NOMO-1 treated with DMSO at 0.1 percent for 48 hours (cell line): Measurements from ENCODE around the gene PPP2R2D.
"Not testable (repeated sequence)": the region's sequence is repeated elsewhere in the genome, so short reads cannot be mapped to it uniquely, and the experiment has no call there.

ENCODE experiments used
- DNase-seq: peaks from one replicate; lab custom pipeline; 2025; ENCODE audit not compliant: unreplicated experiment; lab: John Stamatoyannopoulos, UW

PPP2R2D gene

GRCh38 chr10:131974034-131974817 is 73.4 kb downstream of the PPP2R2D start:
- no peak for DNase-seq

- no peak for DNase-seq
Measured at GRCh38 chr10:131975003-131975402, 74.2 kb downstream of the PPP2R2D start.

DNA sequence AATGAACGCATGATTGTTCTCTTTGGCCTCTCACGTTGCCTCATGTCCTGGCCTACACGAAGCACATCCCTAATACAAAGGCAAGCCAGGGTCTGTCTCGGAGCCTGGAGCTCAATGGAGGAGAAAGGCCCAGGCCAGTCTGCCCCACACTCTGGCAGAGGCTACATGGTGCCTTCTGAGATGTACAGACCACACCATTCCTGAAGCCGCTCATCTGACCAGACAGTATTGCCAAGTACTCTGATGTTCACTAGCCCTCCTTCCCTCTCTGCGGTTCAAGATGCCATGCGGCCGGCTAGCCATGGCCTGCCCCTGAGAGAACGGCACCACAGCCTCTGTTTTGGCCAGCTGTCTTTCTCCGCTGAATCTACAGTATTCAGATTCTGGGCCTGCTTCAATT is 75.0 kb downstream of the PPP2R2D start:
- no peak for DNase-seq

- no peak for DNase-seq
Measured at GRCh38 chr10:131977323-131978096, 76.7 kb downstream of the PPP2R2D start.

DNA sequence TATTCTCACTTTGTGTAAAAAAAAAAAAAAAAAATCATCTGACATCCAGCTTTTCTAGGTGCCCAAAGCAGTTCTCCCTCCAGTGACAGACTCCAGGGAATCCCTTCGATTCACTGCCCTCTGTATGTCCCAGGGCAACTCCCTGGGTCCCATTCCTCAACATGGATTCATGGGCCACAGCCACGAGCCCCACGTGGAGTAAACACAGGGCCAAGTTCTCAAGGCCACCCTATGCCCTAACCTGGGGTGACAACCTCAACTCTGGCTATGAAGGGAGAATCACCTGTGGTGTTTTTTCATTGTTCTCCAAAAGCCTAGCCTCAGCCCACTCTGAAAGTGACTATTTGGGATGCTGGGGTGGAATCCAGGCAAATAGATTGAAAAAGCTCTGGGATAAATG is 77.6 kb downstream of the PPP2R2D start:
- DNase-seq: no peak

DNA sequence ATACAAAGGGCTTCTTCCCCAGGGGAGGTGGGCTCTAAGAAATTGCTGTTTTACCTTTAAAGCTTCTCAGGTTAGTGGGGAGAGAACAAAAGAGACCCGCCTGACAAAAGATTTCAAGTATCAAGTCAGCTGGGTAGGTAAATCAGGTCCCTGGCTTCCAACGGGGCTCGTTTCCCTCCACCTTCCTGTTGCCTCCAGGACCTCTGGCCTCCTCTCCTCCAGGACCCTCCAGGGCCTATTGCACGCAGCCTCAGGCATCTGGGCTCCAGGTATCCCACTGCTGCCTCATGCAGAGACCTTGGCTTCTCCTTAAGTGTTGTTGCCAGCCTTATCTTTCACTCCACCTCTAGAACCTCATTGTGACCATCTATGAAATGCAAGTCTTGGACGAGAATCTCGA is 78.0 kb downstream of the PPP2R2D start:
- DNase-seq: no peak

DNA sequence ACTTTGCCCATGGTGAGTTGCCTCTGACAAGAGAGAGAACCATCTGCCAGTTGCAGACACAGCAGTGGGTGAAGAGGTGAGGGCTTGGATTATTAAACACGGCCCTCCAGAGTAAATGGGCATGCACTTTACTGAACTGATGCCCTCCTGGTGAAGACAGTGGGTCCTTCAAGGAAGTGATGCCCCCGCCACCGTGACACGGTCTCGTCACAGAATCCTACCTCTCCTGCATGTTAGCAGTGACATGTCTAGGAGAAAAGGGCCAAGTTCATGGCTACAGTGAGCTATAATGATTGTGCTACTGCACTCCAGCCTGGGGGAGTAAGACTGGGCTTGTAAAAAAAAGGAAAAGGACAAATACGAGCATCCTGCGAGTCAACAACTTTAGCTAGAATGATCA is 78.5 kb downstream of the PPP2R2D start:
- DNase-seq: no peak

GRCh38 chr10:131979821-131980270 is 79.0 kb downstream of the PPP2R2D start:
- DNase-seq: no peak

DNA sequence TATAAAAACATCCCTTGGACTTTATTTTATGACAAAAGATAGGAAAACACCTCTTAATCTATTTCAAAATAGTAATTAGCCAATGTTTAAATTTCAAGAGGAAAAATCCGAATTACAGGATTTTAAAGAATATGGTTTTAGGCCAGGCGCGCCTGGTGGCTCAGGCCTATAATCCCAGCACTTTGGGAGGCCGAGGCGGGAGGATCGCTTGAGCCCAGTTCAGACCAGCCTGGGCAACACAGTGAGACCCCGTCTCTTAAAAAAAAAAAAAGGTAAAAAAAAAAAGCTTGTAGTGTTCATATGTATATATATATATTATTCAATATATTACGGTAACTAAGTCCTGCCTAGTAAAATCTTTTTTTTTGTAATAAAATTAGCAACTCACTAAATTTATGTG is 79.5 kb downstream of the PPP2R2D start:
- DNase-seq: no peak

DNA sequence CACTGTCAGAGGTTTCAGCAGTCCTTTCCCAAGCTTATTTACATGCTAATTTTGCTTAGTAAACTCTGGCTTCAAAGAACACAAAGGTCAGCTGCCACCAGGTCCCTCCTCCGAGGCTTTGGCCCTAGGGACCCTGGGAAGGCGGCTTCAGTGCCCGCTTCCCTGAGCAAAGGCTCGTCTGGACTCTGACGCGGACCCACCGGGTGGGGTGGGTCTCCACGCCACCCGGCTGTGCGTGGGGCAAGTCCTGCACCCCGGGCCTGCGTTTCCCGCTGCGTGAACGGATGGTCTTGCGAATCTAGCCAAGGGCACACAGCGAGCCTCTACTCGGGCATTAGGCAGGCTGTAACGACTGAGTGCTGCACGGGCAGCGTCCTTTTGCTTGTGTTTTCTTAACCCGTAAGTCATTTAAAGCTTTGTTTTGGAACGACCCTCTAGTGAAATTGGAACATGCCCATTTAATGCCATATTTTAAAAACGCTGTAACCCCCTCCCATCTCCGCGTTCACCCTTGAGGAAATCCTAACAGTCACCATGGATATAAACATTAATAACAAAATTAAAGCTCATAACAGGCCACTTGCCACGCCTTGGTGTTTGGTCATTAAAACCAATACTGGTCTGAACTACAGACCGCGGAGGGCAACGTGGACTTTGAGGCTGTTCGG is 80.1 kb downstream of the PPP2R2D start:
- DNase-seq: no peak

- DNase-seq: peak; percentile 59
Measured at GRCh38 chr10:131981429-131982184, 80.8 kb downstream of the PPP2R2D start, which contains the start of gene BNIP3. TSS of gene BNIP3 (minus strand) at chr10:131981923. CDS start at chr10:131981806, 117 bp downstream.

- no peak for DNase-seq
Measured at GRCh38 chr10:131982185-131982756, 81.5 kb downstream of the PPP2R2D start.

- no peak for DNase-seq
Measured at GRCh38 chr10:131982796-131983195, 82.0 kb downstream of the PPP2R2D start.

DNA sequence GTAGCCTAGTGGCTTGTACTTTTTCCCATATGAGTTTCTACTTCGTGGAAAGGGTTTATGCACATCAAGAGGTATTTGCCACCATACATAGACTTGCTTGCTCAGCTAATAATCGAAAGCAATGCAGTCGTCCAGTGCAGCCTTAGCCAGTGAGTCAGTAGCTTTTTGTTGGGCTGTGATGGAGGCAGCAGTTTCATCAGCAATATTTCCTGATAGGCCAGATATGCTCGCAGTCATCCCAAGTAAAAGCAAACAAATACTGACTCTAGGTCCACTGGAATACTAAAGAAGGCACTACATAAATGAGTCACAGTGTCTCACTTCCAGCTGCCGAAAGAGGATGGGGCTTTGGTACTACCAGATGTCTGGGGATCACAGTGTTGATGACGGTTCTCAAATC is 83.0 kb downstream of the PPP2R2D start:
- DNase-seq: no peak

DNA sequence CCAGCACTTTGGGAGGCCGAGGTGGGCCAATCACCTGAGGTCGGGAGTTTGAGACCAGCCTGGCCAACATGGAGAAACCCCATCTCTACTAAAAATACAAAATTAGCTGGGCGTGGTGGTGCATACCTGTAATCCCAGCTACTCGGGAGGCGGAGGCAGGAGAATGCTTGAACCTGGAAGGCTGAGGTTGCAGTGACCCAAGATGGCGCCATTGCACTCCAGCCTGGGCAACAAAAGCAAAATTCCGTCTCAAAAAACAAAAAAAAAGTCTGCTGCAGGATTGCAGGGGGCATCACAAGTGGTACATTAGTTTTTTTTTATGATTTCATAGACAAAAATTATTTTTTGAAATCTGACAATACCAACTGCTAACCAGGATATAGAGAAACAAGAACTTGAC is 86.0 kb downstream of the PPP2R2D start:
- DNase-seq: not testable (repeated sequence)

GRCh38 chr10:131987301-131987700 is 86.5 kb downstream of the PPP2R2D start:
- not testable (repeated sequence) for DNase-seq

DNA sequence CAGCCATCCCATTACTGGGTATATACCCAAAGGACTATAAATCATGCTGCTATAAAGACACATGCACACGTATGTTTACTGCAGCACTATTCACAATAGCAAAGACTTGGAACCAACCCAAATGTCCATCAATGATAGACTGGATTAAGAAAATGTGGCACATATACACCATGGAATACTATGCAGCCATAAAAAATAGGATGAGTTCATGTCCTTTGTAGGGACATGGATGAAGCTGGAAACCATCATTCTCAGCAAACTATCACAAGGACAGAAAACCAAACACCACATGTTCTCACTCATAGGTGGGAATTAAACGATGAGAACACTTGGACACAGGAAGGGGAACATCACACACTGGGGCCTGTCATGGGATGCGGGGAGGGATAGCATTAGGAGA is 87.0 kb downstream of the PPP2R2D start:
- not testable (repeated sequence) for DNase-seq

DNA sequence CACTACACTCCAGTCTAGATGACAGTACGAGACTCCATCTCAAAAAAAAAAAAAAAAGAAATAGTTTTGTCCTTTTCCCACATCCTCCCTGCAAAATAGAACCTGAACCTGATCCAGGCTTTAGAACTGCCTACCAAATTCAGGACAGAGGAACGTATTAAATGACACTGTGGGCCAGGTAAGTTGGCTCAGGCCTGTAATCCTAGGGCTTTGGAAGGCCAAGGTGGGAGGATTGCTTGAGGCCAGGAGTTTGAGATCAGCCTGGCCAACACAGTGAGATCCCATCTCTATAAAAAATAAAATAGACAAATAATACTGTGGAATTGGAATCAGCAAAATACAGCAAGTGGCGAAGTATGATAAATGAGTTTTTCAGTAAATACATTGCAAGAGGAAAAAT is 90.9 kb downstream of the PPP2R2D start:
- DNase-seq: no peak

- no peak for DNase-seq
Measured at GRCh38 chr10:131993275-131993674, 92.5 kb downstream of the PPP2R2D start.

DNA sequence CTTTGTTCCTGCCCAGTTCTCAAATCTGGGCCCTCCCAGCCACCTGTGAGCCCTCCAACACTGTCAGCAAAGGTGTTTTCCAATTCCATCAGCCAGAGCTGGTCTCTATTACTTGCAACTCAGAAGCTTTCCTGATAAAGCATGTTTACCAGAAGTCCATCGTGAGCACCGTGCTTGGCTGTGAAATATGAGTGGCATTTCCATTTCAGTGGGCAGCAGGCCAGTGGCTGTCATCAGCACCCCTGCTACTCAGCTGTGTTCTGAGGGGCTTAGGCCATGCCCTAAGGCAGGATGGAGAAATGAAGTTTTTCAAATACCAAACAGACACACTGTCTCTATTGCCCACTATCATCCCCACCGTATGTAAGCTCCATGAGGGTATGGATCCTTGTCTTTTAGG is 93.6 kb downstream of the PPP2R2D start:
- no peak for DNase-seq
